Thoracic aorta (tissue), 2 donors: ENCODE results near the gene ZNHIT2. TPM values are rescaled to one million over a fixed set of nuclear protein-coding genes. Genes with fewer than 3 reads are reported as not detected.
"Not testable (repeated sequence)": the region's sequence is repeated elsewhere in the genome, so short reads cannot be mapped to it uniquely, and the experiment has no call there.

Experiments used
- ATAC-seq: fragments of 150-250 bp; one replicate; pipeline ENCODE4 v1.8.0; 2017; ENCODE audit warnings: low read depth; ENCODE audit not compliant: insufficient number of reproducible peaks, low FRiP score
- DNase-seq: peaks from one replicate; pipeline ENCODE4 v3.0.0-alpha.2; 2020; ENCODE audit warnings: low spot score
- H3K27ac ChIP-seq, 2 donors: fragments of 200-600 bp; sonication (generic); 1 replicate in 1 of 2; 2 replicates in 1 of 2; pipeline ENCODE4 v1.5.1; 2016; ENCODE audit warnings: mild to moderate bottlenecking in 2 of 2, moderate library complexity in 2 of 2
- H3K27me3 ChIP-seq: fragments of 200-600 bp; sonication (generic); replicated peaks from 2 replicates; pipeline ENCODE4 v1.6.0; 2016; ENCODE audit warnings: mild to moderate bottlenecking; ENCODE audit not compliant: insufficient read depth
- H3K36me3 ChIP-seq: fragments of 200-600 bp; sonication (generic); one replicate; pipeline ENCODE4 v1.5.1; 2016
- H3K4me1 ChIP-seq, 2 donors: fragments of 200-600 bp; sonication (generic); 1 replicate in 1 of 2; 2 replicates in 1 of 2; pipeline versions ENCODE4 v1.5.1 to v1.6.0; 2016; ENCODE audit warnings: low read depth in 2 of 2, mild to moderate bottlenecking in 1 of 2; ENCODE audit not compliant: control insufficient read depth in 1 of 2
- H3K4me3 ChIP-seq: fragments of 200-600 bp; sonication (generic); 2 replicates; pipeline ENCODE4 v1.5.1; 2016; ENCODE audit warnings: mild to moderate bottlenecking
- H3K9me3 ChIP-seq: fragments of 200-600 bp; sonication (generic); 2 replicates; pipeline ENCODE4 v1.5.1; 2016
- total RNA-seq, 2 donors: library from RNA; depleted of rRNA; stranded (reverse); fragments of >200 nt; gene quantifications; one replicate each; pipeline versions ENCODE4 v1.1.0 to v1.2.3, GENCODE V29; 2016
- TF ChIP-seq, protein P1 (sequence below): fragments of 200-600 bp; sonication (generic); IDR thresholded peaks from one replicate; pipeline ENCODE4 v1.5.1; 2019; ENCODE audit warnings: antibody characterized with exemption

Gene ZNHIT2
- total RNA-seq, 2 donors from 2014 or later, result 10.0 to 13.8 TPM

GRCh38 chr11:65151331-65151899, 33.9 kb upstream of the ZNHIT2 start:
- Histone ChIP-seq H3K27me3 (no peaks in the 10 kb centered on the region), H3K27ac (peak overlapping the region in 1 of 2 donors; percentile 81), H3K9me3 (no peaks in the 10 kb centered on the region), H3K4me3 (no peak overlapping the region), H3K4me1 (peaks cover 6 to 11% of the 10 kb centered on the region in 2 donors), H3K36me3 (no peaks in the 10 kb centered on the region)
- ATAC-seq (no peak), DNase-seq (no peak)
- TF ChIP-seq, protein P1, sequence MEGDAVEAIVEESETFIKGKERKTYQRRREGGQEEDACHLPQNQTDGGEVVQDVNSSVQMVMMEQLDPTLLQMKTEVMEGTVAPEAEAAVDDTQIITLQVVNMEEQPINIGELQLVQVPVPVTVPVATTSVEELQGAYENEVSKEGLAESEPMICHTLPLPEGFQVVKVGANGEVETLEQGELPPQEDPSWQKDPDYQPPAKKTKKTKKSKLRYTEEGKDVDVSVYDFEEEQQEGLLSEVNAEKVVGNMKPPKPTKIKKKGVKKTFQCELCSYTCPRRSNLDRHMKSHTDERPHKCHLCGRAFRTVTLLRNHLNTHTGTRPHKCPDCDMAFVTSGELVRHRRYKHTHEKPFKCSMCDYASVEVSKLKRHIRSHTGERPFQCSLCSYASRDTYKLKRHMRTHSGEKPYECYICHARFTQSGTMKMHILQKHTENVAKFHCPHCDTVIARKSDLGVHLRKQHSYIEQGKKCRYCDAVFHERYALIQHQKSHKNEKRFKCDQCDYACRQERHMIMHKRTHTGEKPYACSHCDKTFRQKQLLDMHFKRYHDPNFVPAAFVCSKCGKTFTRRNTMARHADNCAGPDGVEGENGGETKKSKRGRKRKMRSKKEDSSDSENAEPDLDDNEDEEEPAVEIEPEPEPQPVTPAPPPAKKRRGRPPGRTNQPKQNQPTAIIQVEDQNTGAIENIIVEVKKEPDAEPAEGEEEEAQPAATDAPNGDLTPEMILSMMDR, result no peak

DNA sequence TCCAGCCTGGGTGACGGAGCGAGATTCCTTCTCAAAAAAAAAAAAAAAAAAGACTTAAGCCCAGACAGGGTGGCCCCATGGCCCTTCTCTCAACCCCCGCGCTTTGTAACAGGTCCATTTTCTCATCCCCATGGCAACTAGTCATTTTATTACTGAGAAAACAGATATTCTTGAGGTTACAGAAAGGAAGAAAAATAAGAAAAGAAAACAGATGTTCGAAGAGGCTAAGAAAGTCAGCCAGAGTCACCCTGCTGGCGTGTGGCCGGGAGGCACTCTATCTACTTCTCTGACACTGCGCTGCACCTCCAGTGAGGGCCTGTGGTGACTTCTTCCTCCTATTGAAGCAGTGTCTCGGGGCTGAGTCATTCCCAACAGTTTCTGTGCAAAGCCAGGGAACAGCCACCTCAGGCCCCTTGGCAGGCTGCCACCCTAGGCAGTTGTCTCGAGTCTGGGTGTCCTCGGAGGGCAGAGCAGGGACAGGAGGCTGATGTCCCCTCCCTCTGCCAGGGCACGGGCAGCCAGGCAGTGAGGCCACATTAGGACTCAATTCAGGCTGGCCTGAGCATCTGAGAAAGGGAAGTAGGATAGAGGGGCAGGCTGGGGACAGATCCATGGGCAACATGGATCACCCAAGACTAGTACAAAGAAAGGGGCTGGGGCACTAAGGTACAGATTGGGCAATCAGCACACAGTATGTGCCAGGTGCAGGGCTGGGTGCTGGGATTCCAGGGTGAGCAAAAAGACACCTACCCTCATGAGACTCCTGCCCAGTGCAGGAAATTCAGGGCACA, 33.2 kb upstream of the ZNHIT2 start:
- Histone ChIP-seq H3K36me3 (no peaks in the 10 kb centered on the region), H3K4me3 (peak overlapping the region; percentile 43), H3K27ac (peak overlapping the region; percentile 67 to 81), H3K27me3 (no peaks in the 10 kb centered on the region), H3K4me1 (peaks cover 6 to 11% of the 10 kb centered on the region in 2 donors), H3K9me3 (no peaks in the 10 kb centered on the region)
- peak; percentile 85 for DNase-seq
- ATAC-seq, result peak; percentile 81
- TF ChIP-seq, protein P1, result no peak

GRCh38 chr11:65150131-65150508, 32.6 kb upstream of the ZNHIT2 start:
- peak overlapping the region; percentile 67 to 81 for H3K27ac ChIP-seq
- H3K9me3 ChIP-seq, ATAC-seq, H3K27me3 ChIP-seq, DNase-seq, H3K36me3 ChIP-seq: not testable (repeated sequence)
- H3K4me3 ChIP-seq, result peak overlapping the region; percentile 43
- H3K4me1 ChIP-seq, result peaks cover 6 to 11% of the 10 kb centered on the region in 2 donors

DNA sequence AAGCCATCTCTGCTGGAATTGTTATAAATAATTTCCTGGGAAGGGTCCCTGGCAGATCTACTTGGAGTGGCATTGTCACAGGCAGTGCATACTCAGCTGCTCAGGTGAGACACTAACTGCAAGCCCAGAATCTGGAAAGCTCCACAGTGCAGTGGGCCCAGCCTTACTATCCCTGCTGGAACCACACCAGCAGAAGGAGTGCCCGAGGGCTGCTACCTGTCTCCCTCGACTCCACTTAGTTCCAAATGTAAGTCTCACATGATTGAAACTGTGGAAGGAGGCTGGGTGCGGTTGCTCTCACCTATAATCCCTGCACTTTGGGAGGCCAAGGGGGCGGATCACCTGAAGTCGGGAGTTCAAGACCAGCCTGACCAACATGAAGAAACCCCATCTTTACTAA, 31.2 kb upstream of the ZNHIT2 start:
- Histone ChIP-seq H3K27me3 (no peaks in the 10 kb centered on the region), H3K9me3 (no peaks in the 10 kb centered on the region), H3K27ac (no peak overlapping the region), H3K36me3 (no peaks in the 10 kb centered on the region), H3K4me3 (no peak overlapping the region), H3K4me1 (peaks cover 6 to 11% of the 10 kb centered on the region in 2 donors)
- TF ChIP-seq, protein P1, result no peak
- no peak for DNase-seq
- ATAC-seq, result no peak

DNA sequence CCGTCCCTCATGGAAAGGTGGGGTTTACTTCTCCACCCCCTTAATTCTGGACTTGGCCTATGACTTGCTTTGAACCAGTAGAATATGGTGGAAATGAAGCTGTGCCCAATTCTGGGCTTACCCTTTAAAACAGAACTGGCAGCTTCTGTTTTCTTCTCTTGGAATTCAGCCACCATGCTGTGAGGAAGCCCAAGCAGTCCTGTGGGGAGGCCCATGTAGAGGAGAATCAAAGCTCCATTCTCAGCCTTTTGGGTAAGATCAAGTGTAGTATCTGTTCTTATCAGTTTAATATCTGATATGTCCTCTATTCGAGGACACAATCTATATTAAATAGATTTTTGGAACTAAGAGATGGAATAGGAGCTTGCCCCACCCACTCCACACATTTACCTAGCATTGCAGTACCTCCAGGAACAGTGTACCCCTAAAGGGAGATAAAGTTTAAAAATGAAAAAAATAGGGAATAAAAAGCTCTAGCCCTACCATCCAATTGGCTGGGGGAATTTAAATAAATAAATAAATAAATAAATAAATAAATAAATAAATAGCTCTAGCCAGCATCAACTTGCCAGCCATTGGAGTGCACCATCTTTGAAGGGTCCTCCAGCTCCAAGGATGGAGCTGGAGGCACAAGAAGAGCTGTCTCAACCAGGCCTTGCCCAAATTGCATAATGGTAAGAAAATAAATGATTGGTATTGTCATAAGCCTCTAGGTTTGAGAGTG, 30.0 kb upstream of the ZNHIT2 start:
- H3K4me3 ChIP-seq, result no peak overlapping the region
- no peak for DNase-seq
- H3K4me1 ChIP-seq, result peaks cover 6 to 11% of the 10 kb centered on the region in 2 donors
- no peaks in the 10 kb centered on the region for H3K27me3 ChIP-seq
- H3K9me3 ChIP-seq, result no peaks in the 10 kb centered on the region
- H3K36me3 ChIP-seq, result no peaks in the 10 kb centered on the region
- TF ChIP-seq, protein P1, result no peak
- ATAC-seq, result no peak
- H3K27ac ChIP-seq, result no peak overlapping the region
